C4-2B (cell line): Measurements from ENCODE around the gene FSTL4.

Source experiments
- H3K27ac ChIP-seq: fragments of 450-650 bp; 2 replicates; pipeline ENCODE4 v1.5.1; 2017
- ZFX ChIP-seq: fragments of 450-650 bp; IDR thresholded peaks from 2 replicates; pipeline ENCODE4 v1.6.1; 2017
- TF ChIP-seq, protein P1 (sequence below): fragments of 450-650 bp; conservative IDR thresholded peaks from 2 replicates; pipeline ENCODE4 v1.5.1; 2017; ENCODE audit warnings: mild to moderate bottlenecking

FSTL4 gene

DNA sequence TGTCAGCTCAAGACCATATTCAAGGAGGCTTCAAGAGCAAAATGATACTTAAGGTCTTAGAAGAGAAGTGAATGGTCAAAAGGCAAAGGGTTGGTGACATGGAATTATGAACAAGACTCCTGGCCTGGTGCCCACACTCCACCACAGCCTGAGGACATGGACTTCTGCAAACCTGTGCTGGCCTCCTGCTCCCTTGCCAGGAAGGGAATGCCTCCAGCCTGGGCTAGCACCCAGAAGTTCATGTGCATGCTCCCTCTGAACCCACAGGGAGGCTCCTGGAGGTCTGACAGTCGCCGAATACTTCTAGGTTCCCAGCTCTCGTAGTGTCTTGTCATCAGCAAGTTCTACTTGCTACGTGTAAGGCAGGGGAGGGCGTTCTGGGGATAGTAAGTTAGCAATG is 156.7 kb downstream of the FSTL4 start:
- H3K27ac ChIP-seq, result no peak overlapping the region
- no peak for TF ChIP-seq ZFX
- TF ChIP-seq, protein P1, sequence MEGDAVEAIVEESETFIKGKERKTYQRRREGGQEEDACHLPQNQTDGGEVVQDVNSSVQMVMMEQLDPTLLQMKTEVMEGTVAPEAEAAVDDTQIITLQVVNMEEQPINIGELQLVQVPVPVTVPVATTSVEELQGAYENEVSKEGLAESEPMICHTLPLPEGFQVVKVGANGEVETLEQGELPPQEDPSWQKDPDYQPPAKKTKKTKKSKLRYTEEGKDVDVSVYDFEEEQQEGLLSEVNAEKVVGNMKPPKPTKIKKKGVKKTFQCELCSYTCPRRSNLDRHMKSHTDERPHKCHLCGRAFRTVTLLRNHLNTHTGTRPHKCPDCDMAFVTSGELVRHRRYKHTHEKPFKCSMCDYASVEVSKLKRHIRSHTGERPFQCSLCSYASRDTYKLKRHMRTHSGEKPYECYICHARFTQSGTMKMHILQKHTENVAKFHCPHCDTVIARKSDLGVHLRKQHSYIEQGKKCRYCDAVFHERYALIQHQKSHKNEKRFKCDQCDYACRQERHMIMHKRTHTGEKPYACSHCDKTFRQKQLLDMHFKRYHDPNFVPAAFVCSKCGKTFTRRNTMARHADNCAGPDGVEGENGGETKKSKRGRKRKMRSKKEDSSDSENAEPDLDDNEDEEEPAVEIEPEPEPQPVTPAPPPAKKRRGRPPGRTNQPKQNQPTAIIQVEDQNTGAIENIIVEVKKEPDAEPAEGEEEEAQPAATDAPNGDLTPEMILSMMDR, result no peak

DNA sequence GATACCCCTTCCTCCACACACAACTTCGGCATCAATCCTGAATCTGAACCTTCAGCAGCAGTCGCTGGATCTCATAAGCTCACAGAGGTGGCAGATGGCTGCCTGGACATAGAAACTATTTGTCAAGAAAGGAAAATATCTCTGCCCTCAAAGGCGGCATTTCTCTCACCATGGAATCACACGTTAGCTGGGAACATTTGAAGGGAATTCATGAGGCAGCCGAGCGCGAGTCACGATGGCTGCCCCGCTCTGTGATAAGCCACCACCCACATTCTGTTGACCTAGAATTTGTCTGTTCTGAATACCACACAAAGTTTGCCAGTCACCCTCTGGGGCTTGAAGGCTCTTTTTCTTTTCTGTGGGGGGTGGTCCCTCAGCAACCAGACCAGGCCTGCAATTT is 157.9 kb downstream of the FSTL4 start:
- TF ChIP-seq ZFX, result no peak
- TF ChIP-seq, protein P1, result no peak
- no peak overlapping the region for H3K27ac ChIP-seq

DNA sequence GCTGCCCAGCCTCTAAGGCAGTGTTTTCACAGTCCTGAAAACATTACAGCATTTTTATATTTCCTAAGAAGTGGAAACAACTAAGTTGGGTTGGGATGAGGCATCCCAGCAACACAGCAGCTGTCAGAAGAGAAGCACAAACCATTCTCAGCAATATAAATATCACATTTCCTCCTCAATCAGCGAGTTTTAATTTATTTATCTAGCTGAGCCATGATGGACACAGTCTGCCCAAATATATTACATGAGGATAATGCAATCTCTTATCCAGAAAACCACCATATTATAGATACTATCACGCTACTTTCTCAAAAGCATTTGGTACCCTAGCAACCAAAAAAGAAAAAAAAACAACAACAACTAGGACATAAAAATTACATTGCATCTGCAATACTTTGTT is 158.5 kb downstream of the FSTL4 start:
- TF ChIP-seq ZFX, result no peak
- TF ChIP-seq, protein P1, result no peak
- no peak overlapping the region for H3K27ac ChIP-seq

DNA sequence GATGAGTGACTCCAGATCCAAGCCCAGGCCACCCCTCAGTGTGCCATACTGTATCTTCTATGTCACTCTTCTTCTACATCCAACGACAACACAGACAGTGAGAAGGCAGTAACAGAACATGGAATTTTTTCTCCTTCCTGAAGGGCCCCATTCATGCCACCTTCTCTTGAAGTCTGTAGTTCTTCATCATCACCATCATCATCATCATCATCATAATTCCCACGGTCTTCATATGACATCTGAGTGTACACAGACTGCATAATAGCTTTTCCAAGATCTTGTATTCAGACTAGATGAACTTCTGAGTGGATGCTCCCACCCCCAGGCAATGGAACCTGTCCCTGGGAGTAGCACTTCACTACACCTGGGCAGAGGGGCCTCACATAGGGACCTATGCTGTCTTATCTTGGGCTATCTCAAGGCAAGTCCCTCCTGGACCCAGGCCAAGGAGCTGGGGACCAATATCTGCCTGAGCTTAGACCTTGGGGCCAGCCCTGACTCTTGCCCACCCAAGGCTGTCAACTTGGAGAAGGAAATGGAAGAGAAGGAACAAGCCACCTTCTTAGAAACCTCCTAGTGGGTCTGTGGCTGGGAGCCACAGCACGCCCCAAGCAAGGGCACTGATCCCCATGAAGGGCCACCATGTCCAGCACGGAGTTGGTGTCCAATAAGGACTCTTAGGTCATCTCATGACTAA is 159.1 kb downstream of the FSTL4 start:
- H3K27ac ChIP-seq, result no peak overlapping the region
- TF ChIP-seq ZFX, result no peak
- TF ChIP-seq, protein P1, result no peak

DNA sequence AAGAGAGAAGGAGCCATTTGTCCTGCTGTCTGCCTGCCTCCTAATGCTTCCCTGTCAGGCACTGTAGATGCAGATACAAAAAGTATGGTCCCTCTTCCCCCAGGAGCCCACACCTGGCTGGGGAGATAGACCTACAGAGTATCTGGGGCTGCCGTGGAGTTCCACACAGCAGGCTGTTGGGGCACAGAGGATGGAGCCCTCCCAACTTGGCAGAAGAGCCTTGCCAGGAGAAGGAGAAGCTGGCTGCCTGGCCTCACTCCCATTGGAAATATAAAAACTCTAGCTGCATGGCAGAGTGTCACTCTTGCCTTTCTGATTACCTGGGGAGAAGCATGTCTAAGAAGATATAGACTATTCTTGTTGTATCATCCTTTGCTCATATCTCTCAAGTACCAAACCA is 160.4 kb downstream of the FSTL4 start:
- TF ChIP-seq, protein P1, result no peak
- TF ChIP-seq ZFX, result no peak
- H3K27ac ChIP-seq, result no peak overlapping the region

DNA sequence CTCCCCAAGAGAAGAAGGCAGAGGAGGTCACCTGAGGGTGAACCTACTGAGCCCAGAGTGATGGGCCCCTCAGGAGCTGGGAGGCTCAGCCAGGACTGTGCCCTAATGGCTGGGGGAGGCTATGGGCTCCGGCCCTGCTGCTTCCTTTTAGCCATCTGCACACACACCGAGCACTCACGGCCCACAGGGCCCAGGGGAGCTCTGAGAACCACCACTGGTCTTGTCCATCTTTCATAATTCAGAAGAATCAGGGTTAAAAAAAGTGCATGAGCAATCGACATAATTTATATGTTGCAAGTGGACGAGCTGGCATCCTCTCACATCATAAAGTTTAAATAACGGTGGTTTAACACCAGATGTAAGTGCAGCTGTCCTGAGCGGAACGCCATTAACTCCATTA is 162.1 kb downstream of the FSTL4 start:
- no peak overlapping the region for H3K27ac ChIP-seq
- TF ChIP-seq ZFX, result no peak
- TF ChIP-seq, protein P1, result no peak

DNA sequence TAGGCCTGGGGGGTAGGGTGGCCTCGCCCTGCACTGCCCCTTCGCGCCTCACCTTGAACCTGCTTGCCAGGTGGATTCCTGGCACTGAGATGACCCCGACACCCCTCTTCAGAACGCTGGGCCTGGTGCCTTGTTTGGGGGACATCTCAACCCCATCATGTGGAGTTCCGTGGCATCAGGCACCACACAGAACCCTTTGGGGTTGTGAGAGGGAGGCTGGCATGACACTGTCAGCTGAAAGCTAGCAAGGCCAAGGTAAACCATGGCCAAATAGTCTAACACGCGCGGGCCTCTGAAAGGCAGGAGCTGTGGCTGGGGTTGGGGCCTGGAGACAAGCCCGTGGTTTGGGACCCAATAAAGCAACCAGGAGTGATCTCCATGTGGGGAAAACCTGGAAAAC is 163.2 kb downstream of the FSTL4 start:
- H3K27ac ChIP-seq, result no peak overlapping the region
- TF ChIP-seq ZFX, result no peak
- TF ChIP-seq, protein P1, result no peak
